ENCODE data around the gene TEX11. TPM values are rescaled to one million over a fixed set of nuclear protein-coding genes. Genes with fewer than 3 reads are reported as not detected.

TEX11 gene
- total and polyA plus RNA-seq, 10 of the 15 experiments (the other 5 are each of a cell fraction or from before 2014, with no cell fraction given), result not detected

DNA sequence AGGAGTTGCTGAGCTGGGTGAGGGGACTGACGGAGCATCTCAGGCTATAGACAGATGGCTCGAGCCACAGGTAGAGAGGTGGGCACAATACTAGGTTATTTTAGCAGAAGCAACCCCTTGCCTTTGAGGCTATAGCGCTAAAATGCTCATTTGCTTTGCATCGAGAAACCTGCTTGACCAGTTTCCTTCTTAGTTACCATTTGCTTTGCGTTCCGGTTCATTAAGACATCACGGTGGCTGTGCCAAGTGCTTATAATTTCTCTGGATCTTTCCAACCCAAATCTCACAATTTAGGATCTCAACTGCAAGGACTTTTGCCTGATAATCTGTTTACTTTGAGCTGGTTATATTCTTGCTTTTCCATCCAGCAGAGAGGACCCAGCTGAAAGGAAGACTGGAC is 423.0 kb downstream of the TEX11 start:
- TF ChIP-seq, protein P1, sequence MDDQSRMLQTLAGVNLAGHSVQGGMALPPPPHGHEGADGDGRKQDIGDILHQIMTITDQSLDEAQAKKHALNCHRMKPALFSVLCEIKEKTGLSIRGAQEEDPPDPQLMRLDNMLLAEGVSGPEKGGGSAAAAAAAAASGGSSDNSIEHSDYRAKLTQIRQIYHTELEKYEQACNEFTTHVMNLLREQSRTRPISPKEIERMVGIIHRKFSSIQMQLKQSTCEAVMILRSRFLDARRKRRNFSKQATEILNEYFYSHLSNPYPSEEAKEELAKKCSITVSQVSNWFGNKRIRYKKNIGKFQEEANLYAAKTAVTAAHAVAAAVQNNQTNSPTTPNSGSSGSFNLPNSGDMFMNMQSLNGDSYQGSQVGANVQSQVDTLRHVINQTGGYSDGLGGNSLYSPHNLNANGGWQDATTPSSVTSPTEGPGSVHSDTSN (IDR thresholded peaks at IDR 0.05; ENCODE audit: insufficient replicate concordance, low read depth, low read length), result no peak
- TF ChIP-seq, protein P2, sequence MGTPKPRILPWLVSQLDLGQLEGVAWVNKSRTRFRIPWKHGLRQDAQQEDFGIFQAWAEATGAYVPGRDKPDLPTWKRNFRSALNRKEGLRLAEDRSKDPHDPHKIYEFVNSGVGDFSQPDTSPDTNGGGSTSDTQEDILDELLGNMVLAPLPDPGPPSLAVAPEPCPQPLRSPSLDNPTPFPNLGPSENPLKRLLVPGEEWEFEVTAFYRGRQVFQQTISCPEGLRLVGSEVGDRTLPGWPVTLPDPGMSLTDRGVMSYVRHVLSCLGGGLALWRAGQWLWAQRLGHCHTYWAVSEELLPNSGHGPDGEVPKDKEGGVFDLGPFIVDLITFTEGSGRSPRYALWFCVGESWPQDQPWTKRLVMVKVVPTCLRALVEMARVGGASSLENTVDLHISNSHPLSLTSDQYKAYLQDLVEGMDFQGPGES (IDR thresholded peaks at IDR 0.05), result no peak
- TF ChIP-seq GATAD2B (conservative IDR thresholded peaks at IDR 0.05; ENCODE audit: low read depth) (no peak), POU2F2 (IDR thresholded peaks at IDR 0.05; ENCODE audit: borderline replicate concordance, low read depth, low read length) (no peak), MYC (IDR thresholded peaks at IDR 0.05; ENCODE audit: insufficient read depth, insufficient read length, insufficient replicate concordance, low read length, severe bottlenecking) (no peak), RBBP5 (conservative IDR thresholded peaks at IDR 0.05) (no peak), POLR2A (IDR thresholded peaks at IDR 0.05; ENCODE audit: low read depth, low read length) (no peak), RELA (IDR thresholded peaks at IDR 0.05; ENCODE audit: borderline replicate concordance, partially characterized antibody) (no peak)
- TF ChIP-seq, protein P3, sequence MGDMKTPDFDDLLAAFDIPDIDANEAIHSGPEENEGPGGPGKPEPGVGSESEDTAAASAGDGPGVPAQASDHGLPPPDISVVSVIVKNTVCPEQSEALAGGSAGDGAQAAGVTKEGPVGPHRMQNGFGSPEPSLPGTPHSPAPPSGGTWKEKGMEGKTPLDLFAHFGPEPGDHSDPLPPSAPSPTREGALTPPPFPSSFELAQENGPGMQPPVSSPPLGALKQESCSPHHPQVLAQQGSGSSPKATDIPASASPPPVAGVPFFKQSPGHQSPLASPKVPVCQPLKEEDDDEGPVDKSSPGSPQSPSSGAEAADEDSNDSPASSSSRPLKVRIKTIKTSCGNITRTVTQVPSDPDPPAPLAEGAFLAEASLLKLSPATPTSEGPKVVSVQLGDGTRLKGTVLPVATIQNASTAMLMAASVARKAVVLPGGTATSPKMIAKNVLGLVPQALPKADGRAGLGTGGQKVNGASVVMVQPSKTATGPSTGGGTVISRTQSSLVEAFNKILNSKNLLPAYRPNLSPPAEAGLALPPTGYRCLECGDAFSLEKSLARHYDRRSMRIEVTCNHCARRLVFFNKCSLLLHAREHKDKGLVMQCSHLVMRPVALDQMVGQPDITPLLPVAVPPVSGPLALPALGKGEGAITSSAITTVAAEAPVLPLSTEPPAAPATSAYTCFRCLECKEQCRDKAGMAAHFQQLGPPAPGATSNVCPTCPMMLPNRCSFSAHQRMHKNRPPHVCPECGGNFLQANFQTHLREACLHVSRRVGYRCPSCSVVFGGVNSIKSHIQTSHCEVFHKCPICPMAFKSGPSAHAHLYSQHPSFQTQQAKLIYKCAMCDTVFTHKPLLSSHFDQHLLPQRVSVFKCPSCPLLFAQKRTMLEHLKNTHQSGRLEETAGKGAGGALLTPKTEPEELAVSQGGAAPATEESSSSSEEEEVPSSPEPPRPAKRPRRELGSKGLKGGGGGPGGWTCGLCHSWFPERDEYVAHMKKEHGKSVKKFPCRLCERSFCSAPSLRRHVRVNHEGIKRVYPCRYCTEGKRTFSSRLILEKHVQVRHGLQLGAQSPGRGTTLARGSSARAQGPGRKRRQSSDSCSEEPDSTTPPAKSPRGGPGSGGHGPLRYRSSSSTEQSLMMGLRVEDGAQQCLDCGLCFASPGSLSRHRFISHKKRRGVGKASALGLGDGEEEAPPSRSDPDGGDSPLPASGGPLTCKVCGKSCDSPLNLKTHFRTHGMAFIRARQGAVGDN (IDR thresholded peaks at IDR 0.05), result no peak
- TF ChIP-seq, protein P4, sequence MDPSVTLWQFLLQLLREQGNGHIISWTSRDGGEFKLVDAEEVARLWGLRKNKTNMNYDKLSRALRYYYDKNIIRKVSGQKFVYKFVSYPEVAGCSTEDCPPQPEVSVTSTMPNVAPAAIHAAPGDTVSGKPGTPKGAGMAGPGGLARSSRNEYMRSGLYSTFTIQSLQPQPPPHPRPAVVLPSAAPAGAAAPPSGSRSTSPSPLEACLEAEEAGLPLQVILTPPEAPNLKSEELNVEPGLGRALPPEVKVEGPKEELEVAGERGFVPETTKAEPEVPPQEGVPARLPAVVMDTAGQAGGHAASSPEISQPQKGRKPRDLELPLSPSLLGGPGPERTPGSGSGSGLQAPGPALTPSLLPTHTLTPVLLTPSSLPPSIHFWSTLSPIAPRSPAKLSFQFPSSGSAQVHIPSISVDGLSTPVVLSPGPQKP (IDR thresholded peaks at IDR 0.05; ENCODE audit: low read depth, low read length), result no peak
- ChIA-PET RAD21 (ENCODE audit: unreplicated experiment) (no interaction called here), SMC1A (ENCODE audit: uncharacterized antibody, unreplicated experiment) (no interaction called here), POLR2A (no interaction called here), CTCF (no interaction called here)
- intact Hi-C loops (cut with micrococcal nuclease; ENCODE audit: unreplicated experiment), result no loop called here
- no peak for FAIRE-seq
- H3K27ac ChIP-seq (ENCODE audit: control insufficient read depth, insufficient read depth), result no peak overlapping the region
- DNase-seq (ENCODE audit: low read depth, low spot score), result no peak
- no peaks in the 10 kb centered on the region for H3K27me3 ChIP-seq (replicated peaks in 1 of 2; ENCODE audit: control insufficient read depth in 2 of 2, insufficient read depth in 2 of 2, low read length in 1 of 2)
- H3K4me1 ChIP-seq (ENCODE audit: control insufficient read depth, insufficient read depth, low read length), result no peaks in the 10 kb centered on the region
- in situ Hi-C loops (cut with MboI), result no loop called here
- no peaks in the 10 kb centered on the region for H3K79me2 ChIP-seq (ENCODE audit: control insufficient read depth, insufficient read depth, low read length)
- H3K9me3 ChIP-seq (replicated peaks; ENCODE audit: control insufficient read depth, insufficient read depth, low read length), result no peaks in the 10 kb centered on the region
- no peak overlapping the region for H3K4me2 ChIP-seq (ENCODE audit: control insufficient read depth, insufficient read depth)
- H4K20me1 ChIP-seq (ENCODE audit: control insufficient read depth, insufficient read depth), result no peaks in the 10 kb centered on the region
- no peaks in the 10 kb centered on the region for H3K36me3 ChIP-seq (ENCODE audit: control insufficient read depth in 2 of 2, insufficient read depth in 2 of 2, low read length in 1 of 2)
- H3K4me3 ChIP-seq, result no peak overlapping the region
- no peak overlapping the region for H2AFZ ChIP-seq (ENCODE audit: control insufficient read depth, low read depth, low read length)
- BruUV-seq (replicated peaks), result no TSS peak
- WGBS (ENCODE audit: insufficient coverage, insufficient replicate concordance, low lambda C conversion rate, missing lambda C conversion rate), result 31% methylated on average over 7 of the region's 7 CpGs
- ATAC-seq, result no peak
- no peak overlapping the region for H3K9ac ChIP-seq (ENCODE audit: control insufficient read depth, insufficient read depth, low read length)

Measured in GM12878 (cell line).